HG03439 (cell line): Measurements from ENCODE around the gene SSTR3.
"Not testable (repeated sequence)": the region's sequence is repeated elsewhere in the genome, so short reads cannot be mapped to it uniquely, and the experiment has no call there.

Experiments
- ATAC-seq: cut with Tn5 transposase; IDR thresholded peaks from one replicate; pipeline ENCODE4 v1.9.1; 2021; ENCODE audit warnings: mild to moderate bottlenecking, moderate library complexity; ENCODE audit not compliant: unreplicated experiment

Gene SSTR3

GRCh38 chr22:37183432-37184379 is 28.6 kb downstream of the SSTR3 start:
- no peak for ATAC-seq

GRCh38 chr22:37182949-37183245 is 29.4 kb downstream of the SSTR3 start:
- ATAC-seq = no peak

GRCh38 chr22:37182101-37182948 is 30.0 kb downstream of the SSTR3 start:
- no peak for ATAC-seq

- ATAC-seq = no peak
Observed at GRCh38 chr22:37181681-37182080, 30.6 kb downstream of the SSTR3 start.

GRCh38 chr22:37180531-37181231 is 31.6 kb downstream of the SSTR3 start:
- no peak for ATAC-seq

- no peak for ATAC-seq
Observed at GRCh38 chr22:37179622-37180420, 32.5 kb downstream of the SSTR3 start.

GRCh38 chr22:37179126-37179470 is 33.2 kb downstream of the SSTR3 start:
- ATAC-seq = no peak

GRCh38 chr22:37178350-37179125 is 33.7 kb downstream of the SSTR3 start:
- no peak for ATAC-seq

- ATAC-seq = no peak
Observed at GRCh38 chr22:37177755-37178154, 34.5 kb downstream of the SSTR3 start.

GRCh38 chr22:37177221-37177620 is 35.1 kb downstream of the SSTR3 start:
- ATAC-seq = no peak

- no peak for ATAC-seq
Observed at GRCh38 chr22:37176464-37177061, 35.7 kb downstream of the SSTR3 start.

GRCh38 chr22:37175414-37176281 is 36.6 kb downstream of the SSTR3 start:
- no peak for ATAC-seq

- no peak for ATAC-seq
Observed at GRCh38 chr22:37174964-37175363, 37.3 kb downstream of the SSTR3 start.

- no peak for ATAC-seq
Observed at GRCh38 chr22:37173709-37174108, 38.6 kb downstream of the SSTR3 start.

- no peak for ATAC-seq
Observed at GRCh38 chr22:37172266-37173245, 39.7 kb downstream of the SSTR3 start.

- ATAC-seq = no peak
Observed at GRCh38 chr22:37171662-37172061, 40.6 kb downstream of the SSTR3 start.

GRCh38 chr22:37170689-37171405 is 41.4 kb downstream of the SSTR3 start:
- ATAC-seq = not testable (repeated sequence)
